Measurements from ENCODE around the gene ANK3. TPM values are rescaled to one million over a fixed set of nuclear protein-coding genes. Genes with fewer than 3 reads are reported as not detected.

ANK3 gene
- polyA plus RNA-seq: 10 to 100 TPM in 3 of 4 donors, 1 to 10 TPM in 1; 9.9 to 81.4 (median 35.5) TPM
- long read RNA-seq, donor 1, partial matches to known transcripts: 0 of 5 reads
- long read RNA-seq, donor 1, other reads (novel, unspliced or antisense): 0 of 5 reads
- long read RNA-seq, donor 2: 0 reads
- long read RNA-seq, donor 3, partial matches to known transcripts: 84 of 88 reads
- long read RNA-seq, donor 3, other reads (novel, unspliced or antisense): 0 of 88 reads
- long read RNA-seq, donor 4: 0 reads
- long read RNA-seq, donor 5: 0 reads
- long read RNA-seq, donor 6, partial matches to known transcripts: 0 of 5 reads
- long read RNA-seq, donor 6, other reads (novel, unspliced or antisense): 0 of 5 reads
- long read RNA-seq, donor 7: 0 reads
- long read RNA-seq, donor 8, partial matches to known transcripts: 0 of 1 reads
- long read RNA-seq, donor 8, other reads (novel, unspliced or antisense): 0 of 1 reads
- long read RNA-seq, donor 9, partial matches to known transcripts: 0 of 1 reads
- long read RNA-seq, donor 9, other reads (novel, unspliced or antisense): 0 of 1 reads
- long read RNA-seq, donor 10, partial matches to known transcripts: 0 of 3 reads
- long read RNA-seq, donor 10, other reads (novel, unspliced or antisense): 0 of 3 reads

GRCh38 chr10:60389413-60390025 lies at the start of gene ANK3:
TSS of gene ANK3 (minus strand) at chr10:60389875. CDS start at chr10:60389538, 337 bp downstream.
- Histone ChIP-seq H3K4me1 (ENCODE audit: control insufficient read depth in 3 of 3, insufficient read depth in 2 of 3, low read depth in 1 of 3, low read length in 2 of 3) (no peaks in the 10 kb centered on the region), H3K27ac (ENCODE audit: low read depth in 1 of 3, low read length in 2 of 3) (no peak within 1 kb of the TSS), H3K4me3 (ENCODE audit: low read depth in 1 of 3, low read length in 3 of 3) (no peak within 1 kb of the TSS), H3K36me3 (ENCODE audit: control insufficient read depth in 3 of 3, insufficient read depth in 2 of 3, low read depth in 1 of 3, low read length in 3 of 3) (no peaks in the 10 kb centered on the region), H3K27me3 (ENCODE audit: control insufficient read depth in 3 of 3, insufficient read depth in 3 of 3, low read length in 3 of 3) (no peaks in the 10 kb centered on the region), H3K9me3 (ENCODE audit: control insufficient read depth in 2 of 2, insufficient read depth in 1 of 2, low read depth in 1 of 2, low read length in 1 of 2) (no peaks in the 10 kb centered on the region)
- FAIRE-seq (no peak), DNase-seq (no peak)
- WGBS, 3 donors: 85 to 93% (median 89%) methylated on average over 10 of the region's 10 CpGs

DNA sequence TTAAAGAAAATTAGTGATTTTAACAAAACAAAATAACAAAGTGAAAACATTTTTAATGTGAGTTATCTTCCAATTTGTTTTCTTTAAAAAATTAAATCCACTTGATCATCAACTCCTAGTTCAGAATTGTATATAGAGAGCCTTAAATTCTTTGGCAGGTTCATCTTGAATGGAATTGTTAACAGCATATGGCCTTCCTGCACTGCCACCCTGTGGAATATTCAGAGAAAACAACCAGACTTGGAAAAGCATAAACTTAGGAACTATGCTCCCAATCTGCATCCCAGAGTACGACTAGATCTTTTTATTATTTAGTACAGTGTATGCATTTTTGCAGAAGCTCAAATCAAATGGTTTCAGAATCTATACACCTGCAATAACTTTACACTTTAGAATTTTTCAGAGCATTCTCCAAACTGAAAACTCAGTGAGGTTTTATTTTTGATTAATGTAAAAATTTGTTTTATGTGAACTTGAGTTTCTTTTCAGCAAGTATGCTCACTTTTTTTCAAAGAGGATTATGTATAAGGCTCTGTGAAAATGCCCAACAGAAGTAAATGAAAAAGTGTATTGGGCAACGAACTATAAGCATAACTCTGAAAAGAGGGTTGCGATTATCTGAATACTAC lies 44.9 kb upstream of the ANK3 start:
- Histone ChIP-seq H3K27me3 (ENCODE audit: control insufficient read depth in 3 of 3, insufficient read depth in 3 of 3, low read length in 3 of 3) (no peaks in the 10 kb centered on the region), H3K36me3 (ENCODE audit: control insufficient read depth in 3 of 3, insufficient read depth in 2 of 3, low read depth in 1 of 3, low read length in 3 of 3) (no peaks in the 10 kb centered on the region), H3K4me3 (ENCODE audit: low read depth in 1 of 3, low read length in 3 of 3) (no peak overlapping the region), H3K9me3 (ENCODE audit: control insufficient read depth in 2 of 2, insufficient read depth in 1 of 2, low read depth in 1 of 2, low read length in 1 of 2) (no peaks in the 10 kb centered on the region), H3K4me1 (ENCODE audit: control insufficient read depth in 3 of 3, insufficient read depth in 2 of 3, low read depth in 1 of 3, low read length in 2 of 3) (no peaks in the 10 kb centered on the region), H3K27ac (ENCODE audit: low read depth in 1 of 3, low read length in 2 of 3) (no peak overlapping the region)
- WGBS, 3 donors: 61 to 68% (median 63%) methylated on average over 3 of the region's 3 CpGs
- DNase-seq (peak; percentile 57 to 61), FAIRE-seq (peak; percentile 79)

- no peaks in the 10 kb centered on the region for H3K36me3 ChIP-seq (ENCODE audit: control insufficient read depth in 3 of 3, insufficient read depth in 2 of 3, low read depth in 1 of 3, low read length in 3 of 3)
- DNase-seq (no peak), FAIRE-seq (no peak)
- H3K4me1 ChIP-seq (ENCODE audit: control insufficient read depth in 3 of 3, insufficient read depth in 2 of 3, low read depth in 1 of 3, low read length in 2 of 3): no peaks in the 10 kb centered on the region
- H3K9me3 ChIP-seq (ENCODE audit: control insufficient read depth in 2 of 2, insufficient read depth in 1 of 2, low read depth in 1 of 2, low read length in 1 of 2): no peaks in the 10 kb centered on the region
- no peaks in the 10 kb centered on the region for H3K27me3 ChIP-seq (ENCODE audit: control insufficient read depth in 3 of 3, insufficient read depth in 3 of 3, low read length in 3 of 3)
- no peak overlapping the region for H3K4me3 ChIP-seq (ENCODE audit: low read depth in 1 of 3, low read length in 3 of 3)
- no peak overlapping the region for H3K27ac ChIP-seq (ENCODE audit: low read depth in 1 of 3, low read length in 2 of 3)
- 49 to 62% (median 60%) methylated on average over 3 of the region's 3 CpGs for WGBS, 3 donors
Observed at GRCh38 chr10:60433684-60434083, 44.0 kb upstream of the ANK3 start.

DNA sequence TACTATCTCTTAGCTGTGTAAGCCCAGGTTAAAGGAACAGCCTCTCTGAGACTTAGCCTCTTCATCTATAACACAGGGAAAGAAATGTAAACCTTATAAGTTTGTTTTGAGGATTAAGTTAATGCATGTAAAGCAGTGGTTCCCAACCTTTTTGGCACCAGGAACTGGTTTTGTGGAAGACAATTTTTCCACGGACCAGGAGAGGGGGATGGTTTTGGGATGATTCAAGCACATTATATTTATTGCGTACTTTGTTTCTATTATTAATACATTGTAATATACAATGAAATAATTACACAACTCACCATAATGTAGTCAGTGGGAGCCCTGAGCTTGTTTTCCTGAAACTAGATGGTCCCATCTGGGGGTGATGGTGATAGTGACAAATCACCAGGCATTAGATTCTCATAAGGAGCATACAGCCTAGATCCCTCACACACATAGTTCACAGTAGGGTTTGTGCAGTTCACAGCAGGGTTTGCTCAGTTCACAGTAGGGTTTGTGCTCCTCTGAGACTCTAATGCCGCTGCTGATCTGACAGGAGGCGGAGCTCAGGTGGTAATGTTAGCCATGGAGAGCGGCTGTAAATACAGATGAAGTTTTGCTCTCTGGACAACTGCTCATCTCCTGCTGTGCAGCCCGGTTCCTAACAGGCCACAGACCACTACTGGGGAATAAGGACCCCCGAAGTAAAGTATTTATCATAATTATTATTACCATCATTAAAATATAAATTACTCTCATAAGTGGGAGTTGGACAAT lies 41.3 kb upstream of the ANK3 start:
- Histone ChIP-seq H3K36me3 (ENCODE audit: control insufficient read depth in 3 of 3, insufficient read depth in 2 of 3, low read depth in 1 of 3, low read length in 3 of 3) (no peaks in the 10 kb centered on the region), H3K27me3 (ENCODE audit: control insufficient read depth in 3 of 3, insufficient read depth in 3 of 3, low read length in 3 of 3) (no peaks in the 10 kb centered on the region), H3K4me1 (ENCODE audit: control insufficient read depth in 3 of 3, insufficient read depth in 2 of 3, low read depth in 1 of 3, low read length in 2 of 3) (no peaks in the 10 kb centered on the region), H3K4me3 (ENCODE audit: low read depth in 1 of 3, low read length in 3 of 3) (no peak overlapping the region), H3K27ac (ENCODE audit: low read depth in 1 of 3, low read length in 2 of 3) (no peak overlapping the region), H3K9me3 (ENCODE audit: control insufficient read depth in 2 of 2, insufficient read depth in 1 of 2, low read depth in 1 of 2, low read length in 1 of 2) (no peaks in the 10 kb centered on the region)
- FAIRE-seq (no peak), DNase-seq (no peak)
- 84 to 87% (median 84%) methylated on average over 7 of the region's 7 CpGs for WGBS, 3 donors

- H3K27me3 ChIP-seq (ENCODE audit: control insufficient read depth in 3 of 3, insufficient read depth in 3 of 3, low read length in 3 of 3): no peaks in the 10 kb centered on the region
- no peak for FAIRE-seq
- no peak overlapping the region for H3K4me3 ChIP-seq (ENCODE audit: low read depth in 1 of 3, low read length in 3 of 3)
- H3K4me1 ChIP-seq (ENCODE audit: control insufficient read depth in 3 of 3, insufficient read depth in 2 of 3, low read depth in 1 of 3, low read length in 2 of 3): peaks cover 0 to 2% (median 0%) of the 10 kb centered on the region in 3 donors
- no peak overlapping the region for H3K27ac ChIP-seq (ENCODE audit: low read depth in 1 of 3, low read length in 2 of 3)
- DNase-seq: no peak
- no peaks in the 10 kb centered on the region for H3K9me3 ChIP-seq (ENCODE audit: control insufficient read depth in 2 of 2, insufficient read depth in 1 of 2, low read depth in 1 of 2, low read length in 1 of 2)
- 78 to 90% (median 86%) methylated on average over 1 of the region's 1 CpG for WGBS, 3 donors
- H3K36me3 ChIP-seq (ENCODE audit: control insufficient read depth in 3 of 3, insufficient read depth in 2 of 3, low read depth in 1 of 3, low read length in 3 of 3): no peaks in the 10 kb centered on the region
Observed at GRCh38 chr10:60430017-60430416, 40.3 kb upstream of the ANK3 start.

DNA sequence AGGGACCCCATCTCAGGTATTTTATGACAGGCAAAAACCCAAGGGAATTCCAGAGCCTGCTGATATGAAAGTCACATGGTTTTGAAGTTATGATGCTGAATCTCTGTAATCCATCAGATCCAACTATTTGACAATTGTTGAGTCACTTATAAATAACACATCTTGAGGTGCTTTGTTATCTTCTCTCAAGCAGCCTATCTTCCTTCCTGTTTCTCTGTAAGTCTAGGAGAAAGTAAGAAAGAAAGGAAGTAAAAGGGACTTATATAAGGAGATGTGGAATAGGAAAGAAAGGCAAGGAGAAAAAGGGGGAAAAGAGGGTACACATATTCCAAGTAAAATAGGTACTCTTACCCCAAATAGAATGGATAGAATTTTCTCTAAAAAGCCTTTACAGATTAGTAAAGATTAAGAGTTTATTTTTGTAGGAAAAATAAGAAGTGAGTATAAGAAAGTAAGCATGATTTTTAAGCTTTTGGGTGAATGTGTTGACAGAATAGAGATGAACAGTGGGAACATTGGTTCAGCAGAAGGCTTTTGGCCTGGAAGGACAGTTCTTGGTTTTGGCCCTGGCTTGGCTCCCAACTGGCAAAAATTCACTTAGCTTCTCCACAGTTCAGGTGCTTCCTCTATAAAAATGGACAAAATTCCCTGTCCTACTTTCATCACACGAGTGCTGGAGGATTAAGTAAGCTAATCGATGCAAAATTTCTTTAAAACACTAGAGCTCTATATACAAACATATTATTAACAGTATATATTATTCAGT lies 39.6 kb upstream of the ANK3 start:
- no peak for FAIRE-seq
- WGBS, 3 donors: 85 to 90% (median 87%) methylated on average over 2 of the region's 2 CpGs
- no peak overlapping the region for H3K27ac ChIP-seq (ENCODE audit: low read depth in 1 of 3, low read length in 2 of 3)

DNA sequence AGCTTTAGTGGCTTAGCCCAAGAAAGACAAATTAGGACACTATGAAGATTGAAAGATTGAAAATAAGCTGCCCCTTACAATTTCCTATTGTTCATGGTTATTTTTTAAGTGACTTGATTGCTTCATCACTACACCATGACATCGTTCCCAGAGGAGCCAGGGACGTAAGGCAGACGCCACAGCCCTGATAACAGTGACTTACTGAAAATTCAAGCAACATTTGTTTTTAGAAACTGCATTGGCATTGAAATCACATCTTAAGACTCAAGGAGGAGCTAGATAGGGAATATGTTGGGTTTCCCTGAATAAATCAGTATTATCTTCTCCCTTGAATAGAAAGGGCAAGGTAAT lies 38.7 kb upstream of the ANK3 start:
- no peaks in the 10 kb centered on the region for H3K27me3 ChIP-seq (ENCODE audit: control insufficient read depth in 3 of 3, insufficient read depth in 3 of 3, low read length in 3 of 3)
- H3K4me3 ChIP-seq (ENCODE audit: low read depth in 1 of 3, low read length in 3 of 3): no peak overlapping the region
- H3K9me3 ChIP-seq (ENCODE audit: control insufficient read depth in 2 of 2, insufficient read depth in 1 of 2, low read depth in 1 of 2, low read length in 1 of 2): no peaks in the 10 kb centered on the region
- H3K36me3 ChIP-seq (ENCODE audit: control insufficient read depth in 3 of 3, insufficient read depth in 2 of 3, low read depth in 1 of 3, low read length in 3 of 3): no peaks in the 10 kb centered on the region
- H3K27ac ChIP-seq (ENCODE audit: low read depth in 1 of 3, low read length in 2 of 3): no peak overlapping the region
- H3K4me1 ChIP-seq (ENCODE audit: control insufficient read depth in 3 of 3, insufficient read depth in 2 of 3, low read depth in 1 of 3, low read length in 2 of 3): peaks cover 0 to 2% (median 0%) of the 10 kb centered on the region in 3 donors
- 91 to 97% (median 97%) methylated on average over 3 of the region's 3 CpGs for WGBS, 3 donors
- no peak for DNase-seq
- FAIRE-seq: no peak

More for the DNA sequence above, 39.6 kb upstream of the ANK3 start:
- Histone ChIP-seq H3K9me3 (ENCODE audit: control insufficient read depth in 2 of 2, insufficient read depth in 1 of 2, low read depth in 1 of 2, low read length in 1 of 2) (no peaks in the 10 kb centered on the region), H3K4me1 (ENCODE audit: control insufficient read depth in 3 of 3, insufficient read depth in 2 of 3, low read depth in 1 of 3, low read length in 2 of 3) (peaks cover 0 to 2% (median 0%) of the 10 kb centered on the region in 3 donors), H3K36me3 (ENCODE audit: control insufficient read depth in 3 of 3, insufficient read depth in 2 of 3, low read depth in 1 of 3, low read length in 3 of 3) (no peaks in the 10 kb centered on the region), H3K27me3 (ENCODE audit: control insufficient read depth in 3 of 3, insufficient read depth in 3 of 3, low read length in 3 of 3) (no peaks in the 10 kb centered on the region), H3K4me3 (ENCODE audit: low read depth in 1 of 3, low read length in 3 of 3) (no peak overlapping the region)
- no peak for DNase-seq

Data from small intestine (tissue), 16 donors.